Urothelium cell line (cell line): Measurements from ENCODE around the gene NTMT1.

ENCODE experiments used
- DNase-seq: peaks from one replicate; pipeline ENCODE4 v3.0.0; 2011; ENCODE audit warnings: low spot score, mixed read lengths
- FAIRE-seq: peaks from 2 replicates; lab custom pipeline; 2011; peaks lifted over from hg19 to GRCh38; lab: Jason Lieb, UNC

NTMT1 gene

GRCh38 chr9:129672702-129673101 is 46.7 kb downstream of the NTMT1 start:
- FAIRE-seq (no peak), DNase-seq (no peak)

- no peak for FAIRE-seq
- no peak for DNase-seq
Measured at GRCh38 chr9:129673602-129674001, 47.6 kb downstream of the NTMT1 start.

GRCh38 chr9:129674229-129674628 is 48.3 kb downstream of the NTMT1 start:
- no peak for FAIRE-seq
- DNase-seq: no peak

- FAIRE-seq (no peak), DNase-seq (no peak)
Measured at GRCh38 chr9:129675620-129676019, 49.7 kb downstream of the NTMT1 start.

GRCh38 chr9:129676287-129676686 is 50.3 kb downstream of the NTMT1 start:
- DNase-seq: no peak
- FAIRE-seq: no peak

GRCh38 chr9:129676975-129677374 is 51.0 kb downstream of the NTMT1 start:
- DNase-seq (no peak), FAIRE-seq (no peak)

- no peak for FAIRE-seq
- DNase-seq: no peak
Measured at GRCh38 chr9:129677456-129677855, 51.5 kb downstream of the NTMT1 start.

GRCh38 chr9:129678844-129679243 is 52.9 kb downstream of the NTMT1 start:
- FAIRE-seq: no peak

GRCh38 chr9:129679537-129679936 is 53.6 kb downstream of the NTMT1 start:
- no peak for FAIRE-seq

More at GRCh38 chr9:129678844-129679243, 52.9 kb downstream of the NTMT1 start:
- DNase-seq: no peak

GRCh38 chr9:129681924-129682323 is 56.0 kb downstream of the NTMT1 start:
- no peak for DNase-seq
- FAIRE-seq: no peak

More at GRCh38 chr9:129679537-129679936, 53.6 kb downstream of the NTMT1 start:
- no peak for DNase-seq

DNA sequence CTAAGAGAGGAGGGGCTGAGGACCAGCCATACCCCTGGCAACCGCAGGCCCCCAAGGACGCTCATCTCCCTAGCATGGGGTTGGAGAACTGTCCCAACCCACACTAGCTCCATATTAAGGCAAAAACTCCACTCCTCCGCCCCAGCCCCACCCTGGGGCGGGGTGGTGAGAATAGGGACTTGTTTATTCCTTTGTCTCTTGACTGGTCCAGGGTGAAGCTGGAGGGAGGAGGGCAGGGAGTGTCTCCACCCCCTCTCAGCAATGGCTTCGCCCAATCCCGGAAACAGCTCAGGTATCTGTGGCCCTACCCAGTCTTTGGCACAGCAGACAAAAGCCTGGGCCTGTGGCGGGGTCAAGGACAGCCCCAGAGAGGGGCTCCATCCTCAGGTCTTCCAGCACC is 56.4 kb downstream of the NTMT1 start:
- DNase-seq (no peak), FAIRE-seq (no peak)

GRCh38 chr9:129685220-129685932 is 59.4 kb downstream of the NTMT1 start:
- FAIRE-seq (no peak), DNase-seq (peak; percentile 68)
